ENCODE measurements around the gene MINK1.
A peak's percentile ranks its signal among the peaks of the same experiment; 100 is the strongest.
"Not testable (repeated sequence)": the region's sequence is repeated elsewhere in the genome, so short reads cannot be mapped to it uniquely, and the experiment has no call there.

The MINK1 gene

GRCh38 chr17:4850246-4850645 is 17.1 kb downstream of the MINK1 start:
- no peak for DNase-seq

DNA sequence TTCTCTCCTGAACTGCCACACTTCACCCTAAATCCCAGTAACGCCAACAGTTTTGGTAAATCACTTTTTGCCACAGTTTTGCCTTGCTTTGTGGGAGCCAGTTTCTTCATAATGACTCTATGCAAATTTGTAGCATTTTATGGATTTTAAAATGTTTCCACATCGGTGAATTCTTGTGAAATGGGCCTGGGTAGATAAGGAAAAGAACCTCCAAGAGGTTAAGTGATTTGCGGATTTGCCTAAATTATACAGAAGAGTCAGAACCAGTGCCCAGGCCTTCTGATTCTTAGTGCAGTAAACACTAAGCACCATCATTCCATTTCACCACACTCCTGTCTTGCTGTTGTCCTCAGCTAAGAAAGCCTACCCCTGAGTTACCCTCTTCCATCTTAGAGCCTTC is 17.9 kb downstream of the MINK1 start:
- DNase-seq = no peak

DNA sequence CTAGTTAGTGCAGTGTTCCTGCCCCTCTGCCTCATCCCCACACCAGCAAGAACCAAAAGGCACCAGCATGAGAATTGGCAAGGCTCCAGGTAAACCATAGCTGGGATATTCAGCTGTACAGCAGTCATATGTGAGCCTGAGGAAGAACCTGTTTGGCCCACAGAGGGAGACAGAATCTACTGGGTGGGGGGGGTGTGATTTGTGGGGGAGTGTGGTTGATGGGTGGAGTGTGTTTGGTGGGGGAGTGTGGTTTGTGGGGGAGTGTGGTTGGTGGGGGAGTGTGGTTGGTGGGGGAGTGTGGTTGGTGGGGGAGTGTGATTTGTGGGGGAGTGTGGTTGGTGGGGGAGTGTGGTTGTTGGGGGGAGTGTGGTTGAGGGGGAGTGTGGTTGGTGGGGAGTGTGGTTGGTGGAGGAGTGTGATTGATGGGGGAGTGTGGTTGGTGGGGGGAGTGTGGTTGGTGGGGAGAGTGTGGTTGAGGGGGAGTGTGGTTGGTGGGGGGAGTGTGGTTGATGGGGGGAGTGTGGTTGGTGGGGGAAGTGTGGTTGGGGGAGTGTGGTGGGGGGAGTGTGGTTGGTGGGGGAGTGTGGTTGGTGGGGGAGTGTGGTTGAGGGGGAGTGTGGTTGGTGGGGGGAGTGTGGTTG is 19.5 kb downstream of the MINK1 start:
- peak; percentile 30 for DNase-seq

GRCh38 chr17:4853208-4853671 is 20.1 kb downstream of the MINK1 start:
- no peak for DNase-seq

DNA sequence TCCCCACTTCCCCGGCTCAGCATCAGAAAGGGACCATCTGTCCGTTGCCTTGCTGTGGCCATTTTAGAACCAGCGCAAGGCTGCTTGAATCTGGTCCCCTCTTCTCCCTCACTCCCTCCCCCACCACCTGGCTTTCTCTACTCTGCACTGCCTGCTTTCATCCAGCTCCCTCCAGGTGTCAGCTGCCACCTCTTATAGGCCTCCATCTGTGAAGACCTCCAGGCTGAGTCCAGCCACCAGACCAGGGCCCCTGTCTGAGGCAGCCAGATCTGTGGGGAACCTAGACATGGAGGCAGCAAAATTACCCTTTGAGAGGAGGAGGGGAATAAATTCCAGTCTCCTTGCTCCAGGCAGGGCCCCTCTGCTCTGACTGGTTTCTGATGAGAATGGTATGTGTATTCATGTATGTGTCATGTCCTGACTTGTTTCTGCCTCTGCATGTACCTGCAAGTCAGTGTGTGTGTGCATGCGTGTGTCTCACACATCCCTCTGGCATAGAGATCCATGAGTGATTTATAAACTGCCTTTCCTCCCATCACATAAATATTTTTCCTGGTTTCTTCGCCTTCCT is 21.1 kb downstream of the MINK1 start:
- no peak for DNase-seq

DNA sequence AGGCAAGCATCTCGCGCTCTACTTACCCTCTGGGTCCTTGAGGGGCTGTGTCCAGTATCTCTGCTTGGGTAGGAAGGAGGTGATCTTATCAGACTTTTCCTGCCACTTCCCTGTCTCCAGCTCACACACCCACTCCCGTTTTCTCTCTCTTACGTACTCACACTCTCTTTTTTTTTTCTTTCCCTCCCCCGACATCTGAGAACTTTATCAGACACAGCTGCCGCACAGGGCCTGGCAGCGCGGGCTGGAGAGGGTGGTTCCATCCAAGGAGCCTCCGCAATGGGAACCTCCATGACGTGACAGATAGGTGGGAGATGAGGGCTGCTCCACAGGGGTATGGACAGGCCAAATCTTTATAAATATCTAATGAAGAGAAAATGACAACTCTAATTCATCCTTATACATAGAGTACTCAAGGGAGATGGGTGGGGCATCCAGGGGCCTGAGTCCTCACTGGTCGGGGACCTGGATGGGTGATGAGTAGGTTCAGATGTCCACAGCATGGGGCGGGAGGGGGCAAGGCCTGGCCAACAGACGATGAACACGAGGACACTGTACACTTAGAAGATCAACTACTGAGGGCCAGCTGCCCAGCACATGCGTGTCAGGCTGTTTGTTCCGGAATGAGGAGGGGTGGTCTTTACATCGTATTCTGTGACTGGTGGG is 23.3 kb downstream of the MINK1 start:
- DNase-seq = no peak

DNA sequence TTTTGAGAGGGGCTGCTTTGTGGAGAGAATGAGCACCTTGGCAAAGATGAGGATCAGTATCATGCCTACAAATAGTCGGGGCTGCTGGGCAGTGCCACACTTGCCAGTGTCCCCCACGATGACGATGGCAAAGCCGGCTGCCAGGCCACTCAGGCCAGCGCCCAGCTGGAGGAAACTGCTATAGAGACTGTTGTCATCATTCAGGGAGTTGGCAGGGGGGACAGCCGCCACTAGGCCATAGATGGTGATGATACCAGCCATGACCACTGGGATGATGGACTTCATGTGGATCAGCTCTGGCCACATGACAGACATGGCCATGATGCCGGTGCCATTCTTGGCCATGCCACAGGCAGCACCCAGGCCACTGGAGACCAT is 23.8 kb downstream of the MINK1 start:
- DNase-seq = no peak

GRCh38 chr17:4857347-4857746 is 24.2 kb downstream of the MINK1 start:
- not testable (repeated sequence) for DNase-seq

- DNase-seq = no peak
Measured at GRCh38 chr17:4858068-4858881, 25.1 kb downstream of the MINK1 start.

GRCh38 chr17:4858882-4859260 is 25.7 kb downstream of the MINK1 start:
- no peak for DNase-seq

- DNase-seq = no peak
Measured at GRCh38 chr17:4859816-4860625, 26.9 kb downstream of the MINK1 start.

- DNase-seq = no peak
Measured at GRCh38 chr17:4860651-4861050, 27.5 kb downstream of the MINK1 start.

DNA sequence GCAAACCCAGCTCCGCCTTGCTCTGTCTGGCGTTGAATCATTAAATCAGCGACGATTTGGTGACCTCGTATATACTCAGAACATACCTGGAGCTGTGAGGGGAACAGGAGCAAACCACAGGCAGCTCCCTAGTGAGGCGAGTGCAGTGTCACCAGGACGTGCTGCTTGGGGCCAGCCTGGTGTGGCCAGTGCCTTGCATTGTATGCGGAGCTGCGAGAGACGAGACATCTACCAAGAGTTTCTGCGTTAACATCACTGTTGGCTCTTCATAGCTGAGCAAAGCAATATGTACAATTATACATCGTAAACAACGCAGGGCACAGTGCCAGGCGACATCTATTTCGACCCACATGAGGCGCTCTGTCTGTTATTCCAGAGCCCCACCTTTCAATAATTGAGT is 27.9 kb downstream of the MINK1 start:
- no peak for DNase-seq

DNA sequence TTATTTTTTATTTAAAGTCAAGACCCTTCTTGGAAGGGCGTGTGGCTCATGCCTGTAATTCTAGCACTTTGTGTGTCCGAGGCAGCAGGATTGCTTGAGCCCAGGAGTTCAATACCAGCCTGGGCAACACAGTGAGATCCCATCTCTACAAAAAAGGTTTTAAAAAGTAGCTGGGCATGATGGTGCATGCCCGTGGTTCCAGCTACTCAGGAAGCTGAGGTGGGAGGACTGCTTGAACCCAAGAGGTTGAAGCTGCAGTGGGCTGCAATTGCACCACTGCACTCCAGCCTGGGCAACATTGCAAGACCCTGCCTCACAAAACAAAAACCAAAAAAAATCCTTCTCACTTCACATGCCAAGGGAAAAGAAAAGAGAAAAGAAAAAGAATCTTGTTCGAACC is 29.6 kb downstream of the MINK1 start:
- DNase-seq = no peak

DNA sequence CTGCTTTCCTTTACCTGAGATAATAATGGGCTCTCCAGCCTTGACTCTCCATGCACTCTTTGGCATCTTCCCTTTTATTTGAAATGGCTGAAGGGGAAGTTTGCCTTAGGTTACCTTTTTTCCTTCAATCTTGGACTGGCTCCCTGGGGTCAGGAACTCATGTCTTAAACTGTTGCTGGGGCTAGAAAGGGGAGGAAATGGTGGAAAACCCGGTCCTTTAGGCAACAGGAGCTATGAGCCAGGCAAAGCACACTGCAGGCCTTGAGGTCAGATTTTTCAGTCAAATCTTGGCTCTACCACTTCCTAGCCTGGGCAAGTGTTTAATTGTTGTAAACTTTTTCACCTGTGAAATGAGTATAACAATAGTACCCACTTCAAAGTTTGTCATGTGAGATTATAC is 30.2 kb downstream of the MINK1 start:
- DNase-seq = no peak

DNA sequence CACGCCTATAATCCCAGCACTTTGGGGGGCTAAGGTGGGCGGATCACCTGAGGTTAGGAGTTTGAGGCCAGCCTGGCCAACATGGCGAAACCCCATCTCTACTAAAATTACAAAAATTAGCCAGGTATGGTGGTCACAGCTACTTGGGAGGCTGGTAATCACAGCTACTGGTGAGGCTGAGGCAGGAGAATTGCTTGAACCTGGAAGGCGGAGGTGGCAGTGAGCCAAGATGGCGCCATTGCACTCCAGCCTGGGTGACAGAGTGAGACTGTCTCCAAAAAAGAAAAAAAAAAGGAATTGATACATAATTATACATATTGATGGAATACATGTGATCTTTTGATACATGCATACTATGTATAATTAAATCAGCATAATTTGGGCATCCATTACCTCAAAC is 34.4 kb downstream of the MINK1 start:
- not testable (repeated sequence) for DNase-seq

DNA sequence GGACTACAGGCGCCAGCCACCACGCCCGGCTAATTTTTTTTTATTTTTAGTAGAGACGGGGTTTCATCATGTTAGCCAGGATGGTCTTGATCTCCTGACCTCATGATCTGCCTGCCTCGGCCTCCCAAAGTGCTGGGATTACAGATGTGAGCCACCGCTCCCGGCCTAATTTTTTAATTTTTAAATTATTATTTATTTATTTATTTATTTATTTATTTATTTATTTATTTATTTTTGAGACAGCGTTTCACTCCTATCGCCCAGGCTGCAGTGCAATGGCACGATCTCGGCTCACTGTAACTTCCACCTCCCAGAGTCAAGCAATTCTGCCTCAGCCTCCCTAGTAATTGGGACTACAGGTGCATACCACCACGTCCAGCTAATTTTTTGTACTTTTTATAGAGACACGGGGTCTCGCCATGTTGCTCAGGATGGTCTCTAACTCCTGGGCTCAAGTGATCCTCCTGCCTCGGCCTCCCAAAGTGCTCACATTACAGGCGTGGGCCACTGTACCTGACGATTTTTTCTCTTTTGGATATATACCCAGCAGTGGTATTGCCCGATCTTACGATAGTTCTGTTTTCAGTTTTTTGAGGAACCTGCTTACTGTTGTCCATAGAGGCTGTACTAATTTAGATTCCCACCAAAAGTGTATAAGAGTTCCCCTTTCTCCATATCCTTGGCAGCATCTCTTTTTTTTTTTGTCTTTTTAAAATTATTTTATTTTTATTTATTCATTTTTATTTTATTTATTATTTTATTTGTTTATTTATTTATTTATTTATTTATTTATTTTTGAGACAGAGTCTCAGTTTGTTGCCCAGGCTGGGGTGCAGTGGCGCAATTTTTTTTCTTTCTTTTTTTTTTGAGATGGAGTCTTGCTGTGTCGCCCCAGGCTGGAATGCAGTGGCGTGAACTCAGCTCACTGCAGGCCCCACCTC is 36.2 kb downstream of the MINK1 start:
- DNase-seq = not testable (repeated sequence)

DNA sequence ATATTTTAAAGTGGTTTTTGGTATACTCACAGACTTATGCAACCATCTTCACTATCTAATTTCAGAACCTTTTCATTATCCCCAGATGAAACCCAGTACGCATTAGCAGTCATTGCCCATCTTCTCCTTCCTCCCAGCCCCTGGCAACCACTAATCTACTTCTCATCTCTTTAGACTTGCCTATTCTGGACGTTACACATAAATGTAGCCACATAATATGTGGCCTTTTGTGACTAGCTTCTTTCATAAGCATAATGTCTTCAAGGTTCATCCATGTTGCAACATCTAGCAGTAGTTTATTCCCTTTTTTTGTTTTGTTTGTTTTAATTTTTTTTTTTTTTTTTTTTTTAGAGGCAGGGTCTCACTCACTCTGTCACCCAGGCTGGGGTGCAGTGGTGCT is 37.7 kb downstream of the MINK1 start:
- no peak for DNase-seq

- no peak for DNase-seq
Measured at GRCh38 chr17:4872786-4873185, 39.6 kb downstream of the MINK1 start.

DNA sequence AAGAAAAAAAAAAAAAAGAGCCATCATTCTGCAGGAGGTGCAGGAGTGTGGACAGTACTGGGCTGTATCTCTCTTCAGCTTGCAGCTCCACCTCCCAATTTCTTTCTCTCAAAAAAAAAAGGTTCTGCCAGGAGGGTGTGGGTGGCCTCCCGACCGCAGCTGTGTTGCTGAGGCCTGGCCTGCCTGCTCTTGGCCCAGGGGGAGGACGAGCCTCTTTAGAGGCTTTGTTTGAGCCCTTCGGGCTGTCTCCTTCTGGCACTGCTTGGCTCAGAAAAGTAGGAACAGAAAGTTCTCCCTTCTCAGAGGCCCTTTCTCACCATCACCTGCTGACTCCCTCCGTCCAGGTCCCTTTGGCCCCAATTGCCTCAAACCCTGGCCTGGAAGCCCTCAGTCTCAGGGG is 43.9 kb downstream of the MINK1 start:
- DNase-seq = no peak

DNA sequence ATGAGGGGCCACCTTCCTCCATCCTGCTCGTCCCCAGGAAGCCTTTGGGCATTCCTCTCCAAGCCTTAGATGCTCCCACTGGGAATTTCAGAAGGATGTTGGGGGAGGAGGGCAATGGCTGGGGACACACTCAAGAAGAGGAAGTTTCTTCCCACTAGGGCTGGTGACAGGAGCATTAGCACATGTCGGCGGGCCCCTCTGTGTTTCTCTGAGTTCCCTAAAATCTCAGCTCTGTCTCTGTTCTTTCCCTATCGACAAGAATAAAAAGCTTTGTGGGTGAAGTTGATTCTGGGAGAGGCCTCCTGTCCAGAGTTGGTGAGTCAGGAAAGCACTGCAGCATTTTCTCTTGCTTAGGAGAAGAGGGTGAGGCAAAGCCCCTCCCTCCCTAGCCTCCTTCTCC is 46.5 kb downstream of the MINK1 start:
- no peak for DNase-seq

DNA sequence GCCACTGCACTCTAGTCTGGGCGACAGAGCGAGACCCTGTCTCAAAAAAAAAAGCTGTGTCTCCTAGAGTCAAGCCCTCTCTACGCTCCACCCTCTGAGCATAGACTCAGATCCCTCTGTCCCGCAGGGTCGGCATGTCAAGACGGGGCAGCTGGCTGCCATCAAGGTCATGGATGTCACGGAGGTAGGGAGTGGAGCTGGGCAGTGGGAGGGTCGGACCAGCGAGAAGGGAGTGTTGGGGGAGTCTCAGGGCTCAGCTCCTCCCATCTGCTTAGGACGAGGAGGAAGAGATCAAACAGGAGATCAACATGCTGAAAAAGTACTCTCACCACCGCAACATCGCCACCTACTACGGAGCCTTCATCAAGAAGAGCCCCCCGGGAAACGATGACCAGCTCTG is 47.7 kb downstream of the MINK1 start:
- DNase-seq = no peak

Data from OCI-M1 (cell line).